GM12875 (cell line): ENCODE data around the gene MOB3C.
"Not testable (repeated sequence)": the region's sequence is repeated elsewhere in the genome, so short reads cannot be mapped to it uniquely, and the experiment has no call there.

Experiments
- H3K4me3 ChIP-seq: one replicate; pipeline ENCODE4 v1.5.1; 2011; ENCODE audit warnings: low read depth, low read length, control low read depth
- TF ChIP-seq, protein P1 (sequence below): IDR thresholded peaks from 2 replicates; pipeline ENCODE4 v1.5.1; 2011; ENCODE audit warnings: low read depth, mild to moderate bottlenecking, control low read depth, inconsistent platforms, low read length, moderate library complexity, borderline replicate concordance; ENCODE audit not compliant: insufficient read depth

The MOB3C gene

DNA sequence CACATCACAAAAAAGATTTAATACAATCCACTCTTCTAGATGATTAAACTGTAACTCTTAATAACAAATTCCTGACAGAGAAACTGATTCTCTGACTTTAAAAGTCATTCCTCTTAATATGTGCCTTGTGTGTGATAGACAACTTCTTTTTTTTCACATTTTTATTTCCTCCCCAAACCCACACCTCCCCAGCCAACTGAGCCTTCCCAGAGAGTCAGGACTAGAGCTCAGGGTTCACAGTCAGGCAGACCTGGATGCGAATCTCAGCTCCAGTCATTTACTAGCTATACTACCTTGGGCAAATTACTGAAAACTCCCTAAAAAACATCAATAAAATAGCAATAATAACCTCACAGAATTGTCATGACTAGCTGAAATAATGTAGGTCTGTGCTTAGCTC is 37.4 kb upstream of the MOB3C start:
- no peak overlapping the region for H3K4me3 ChIP-seq
- TF ChIP-seq, protein P1, sequence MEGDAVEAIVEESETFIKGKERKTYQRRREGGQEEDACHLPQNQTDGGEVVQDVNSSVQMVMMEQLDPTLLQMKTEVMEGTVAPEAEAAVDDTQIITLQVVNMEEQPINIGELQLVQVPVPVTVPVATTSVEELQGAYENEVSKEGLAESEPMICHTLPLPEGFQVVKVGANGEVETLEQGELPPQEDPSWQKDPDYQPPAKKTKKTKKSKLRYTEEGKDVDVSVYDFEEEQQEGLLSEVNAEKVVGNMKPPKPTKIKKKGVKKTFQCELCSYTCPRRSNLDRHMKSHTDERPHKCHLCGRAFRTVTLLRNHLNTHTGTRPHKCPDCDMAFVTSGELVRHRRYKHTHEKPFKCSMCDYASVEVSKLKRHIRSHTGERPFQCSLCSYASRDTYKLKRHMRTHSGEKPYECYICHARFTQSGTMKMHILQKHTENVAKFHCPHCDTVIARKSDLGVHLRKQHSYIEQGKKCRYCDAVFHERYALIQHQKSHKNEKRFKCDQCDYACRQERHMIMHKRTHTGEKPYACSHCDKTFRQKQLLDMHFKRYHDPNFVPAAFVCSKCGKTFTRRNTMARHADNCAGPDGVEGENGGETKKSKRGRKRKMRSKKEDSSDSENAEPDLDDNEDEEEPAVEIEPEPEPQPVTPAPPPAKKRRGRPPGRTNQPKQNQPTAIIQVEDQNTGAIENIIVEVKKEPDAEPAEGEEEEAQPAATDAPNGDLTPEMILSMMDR, result no peak

DNA sequence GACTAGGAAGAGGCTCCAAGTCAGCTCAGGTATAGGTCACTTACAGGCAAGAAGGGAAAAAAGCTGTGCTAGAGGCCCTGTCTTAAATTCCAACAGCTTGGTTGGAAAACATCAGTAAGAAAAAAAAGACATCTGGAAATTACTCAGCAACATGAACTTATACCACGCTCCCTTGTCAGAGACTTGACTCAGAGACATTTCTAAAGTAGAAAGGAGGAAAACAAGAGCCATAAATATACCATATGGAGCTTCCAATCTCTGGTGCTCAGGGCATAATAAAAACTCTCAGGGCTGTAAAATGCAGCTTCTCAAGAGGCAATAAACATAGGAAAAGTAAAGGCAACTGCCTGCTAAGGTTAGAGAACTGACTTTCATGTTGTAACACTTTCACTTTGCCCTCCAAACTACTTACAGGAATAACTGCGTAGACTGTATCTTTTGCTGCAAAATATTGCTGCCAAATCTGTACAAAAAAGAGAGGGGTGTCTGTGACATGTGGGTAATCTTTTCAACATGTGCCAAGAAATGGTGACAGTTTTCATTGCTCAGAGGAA is 36.9 kb upstream of the MOB3C start:
- no peak overlapping the region for H3K4me3 ChIP-seq
- TF ChIP-seq, protein P1, result no peak

DNA sequence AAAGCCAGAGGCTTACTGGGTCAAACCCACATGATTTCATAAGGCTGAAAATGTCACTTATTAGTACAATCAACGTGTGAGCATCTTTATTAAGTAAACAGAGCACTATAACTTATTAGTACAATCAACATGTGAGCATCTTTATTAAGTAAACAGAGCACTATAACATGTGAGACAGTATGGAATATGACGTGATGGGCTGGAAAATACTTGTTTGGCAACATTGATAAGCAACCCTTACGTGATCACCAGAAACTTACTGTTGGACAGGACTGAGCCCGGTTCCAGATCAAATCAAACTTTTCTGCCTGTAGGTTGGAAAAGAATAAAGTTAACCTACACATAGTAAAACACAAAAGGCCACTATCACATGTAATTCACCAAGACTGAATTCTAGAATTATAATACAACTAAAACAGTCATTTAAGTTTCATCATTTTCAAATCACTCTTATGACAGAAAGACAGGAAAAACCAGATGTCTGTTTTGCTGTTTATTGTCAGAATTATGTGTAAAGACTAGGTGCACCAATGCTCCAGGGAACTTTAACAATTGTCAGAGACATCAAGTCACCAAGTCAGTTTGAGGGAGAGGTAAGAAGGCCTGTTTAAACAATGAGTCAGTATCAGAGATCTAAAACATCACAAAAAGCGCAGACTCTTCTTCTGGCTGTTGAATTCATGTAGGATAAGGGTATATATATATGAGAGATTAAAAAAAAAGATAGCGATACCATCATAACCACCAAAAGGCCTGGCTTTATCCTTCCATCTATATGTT is 35.9 kb upstream of the MOB3C start:
- H3K4me3 ChIP-seq, result no peak overlapping the region
- TF ChIP-seq, protein P1, result no peak

DNA sequence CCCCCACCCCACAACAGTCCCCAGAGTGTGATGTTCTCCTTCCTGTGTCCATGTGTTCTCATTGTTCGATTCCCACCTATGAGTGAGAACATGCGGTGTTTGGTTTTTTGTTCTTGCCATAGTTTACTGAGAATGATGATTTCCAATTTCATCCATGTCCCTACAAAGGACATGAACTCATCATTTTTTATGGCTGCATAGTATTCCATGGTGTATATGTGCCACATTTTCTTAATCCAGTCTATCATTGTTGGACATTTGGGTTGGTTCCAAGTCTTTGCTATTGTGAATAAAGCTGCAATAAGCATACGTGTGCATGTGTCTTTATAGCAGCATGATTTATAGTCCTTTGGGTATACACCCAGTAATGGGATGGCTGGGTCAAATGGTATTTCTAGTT is 34.5 kb upstream of the MOB3C start:
- H3K4me3 ChIP-seq, result not testable (repeated sequence)

DNA sequence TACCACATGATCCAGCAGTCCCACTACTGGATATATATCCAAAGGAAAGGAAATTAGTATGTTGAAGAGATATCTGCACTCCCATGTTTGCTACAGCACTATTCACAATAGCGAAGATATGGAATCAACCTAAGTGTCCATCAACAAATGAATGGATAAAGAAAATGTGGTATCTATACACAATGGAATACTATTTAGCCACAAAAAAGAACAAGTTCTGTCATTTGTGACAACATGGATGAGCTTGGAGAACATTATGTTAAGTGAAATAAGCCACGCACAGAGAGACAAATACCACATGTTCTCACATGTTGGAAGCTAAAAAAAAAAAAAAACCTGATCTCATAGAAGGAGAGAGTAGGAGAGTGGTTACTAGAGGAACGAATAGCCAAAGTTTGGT is 33.9 kb upstream of the MOB3C start:
- TF ChIP-seq, protein P1, result no peak
- no peak overlapping the region for H3K4me3 ChIP-seq

DNA sequence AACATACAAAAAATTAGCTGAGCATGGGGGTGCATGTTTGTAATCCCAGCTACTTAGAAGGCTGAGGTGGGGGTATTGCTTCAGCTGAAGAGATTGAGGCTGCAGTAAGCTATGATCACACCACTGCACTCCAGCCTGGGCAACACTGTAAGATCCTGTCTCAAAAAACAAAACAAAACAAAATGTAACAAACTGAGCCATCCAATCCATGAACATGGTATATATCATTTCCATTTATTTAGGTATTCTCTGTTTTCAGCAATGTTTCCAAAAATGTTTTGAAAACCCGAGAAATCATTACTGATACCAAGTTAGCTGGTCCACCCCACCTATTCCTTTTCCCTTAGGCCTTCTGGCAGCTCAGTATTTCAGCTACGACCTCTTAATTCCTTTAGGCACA is 33.2 kb upstream of the MOB3C start:
- TF ChIP-seq, protein P1, result no peak
- H3K4me3 ChIP-seq, result no peak overlapping the region

DNA sequence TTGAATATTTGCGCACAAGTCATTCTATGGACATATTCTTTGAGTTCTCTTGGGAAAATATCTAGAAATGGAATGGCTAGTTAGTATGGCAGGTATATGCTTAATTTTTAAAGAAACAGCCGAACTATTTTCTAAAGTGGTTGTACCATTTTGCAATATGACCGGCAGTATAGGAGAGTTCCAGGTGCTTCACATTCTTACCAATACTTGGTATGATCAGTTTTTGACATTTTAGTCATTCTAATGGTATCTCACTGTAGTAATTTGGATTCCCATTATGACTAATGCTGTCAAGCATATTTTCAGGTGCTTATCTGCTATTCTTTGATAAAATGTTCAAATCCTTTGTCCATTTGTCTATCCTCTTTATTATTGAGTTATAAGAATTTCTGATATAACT is 31.0 kb upstream of the MOB3C start:
- TF ChIP-seq, protein P1, result no peak
- no peak overlapping the region for H3K4me3 ChIP-seq
